AG09309 (cell line): ENCODE data around the gene ZNF213.
"Not testable (repeated sequence)": the region's sequence is repeated elsewhere in the genome, so short reads cannot be mapped to it uniquely, and the experiment has no call there.

Experiments
- DNase-seq: peaks from one replicate; pipeline ENCODE4 v3.0.0-alpha.2; 2010; ENCODE audit warnings: low read depth
- H3K4me3 ChIP-seq: 2 replicates; pipeline ENCODE4 v1.5.1; 2011; ENCODE audit warnings: mild to moderate bottlenecking, low read depth, low read length, moderate library complexity; ENCODE audit not compliant: control insufficient read depth
- CTCF ChIP-seq: IDR thresholded peaks from 2 replicates; pipeline ENCODE4 v1.5.1; 2011; ENCODE audit warnings: mild to moderate bottlenecking, low read depth, low read length, inconsistent platforms; ENCODE audit not compliant: insufficient read depth, control insufficient read depth; ENCODE audit errors: missing control alignments

Gene ZNF213

DNA sequence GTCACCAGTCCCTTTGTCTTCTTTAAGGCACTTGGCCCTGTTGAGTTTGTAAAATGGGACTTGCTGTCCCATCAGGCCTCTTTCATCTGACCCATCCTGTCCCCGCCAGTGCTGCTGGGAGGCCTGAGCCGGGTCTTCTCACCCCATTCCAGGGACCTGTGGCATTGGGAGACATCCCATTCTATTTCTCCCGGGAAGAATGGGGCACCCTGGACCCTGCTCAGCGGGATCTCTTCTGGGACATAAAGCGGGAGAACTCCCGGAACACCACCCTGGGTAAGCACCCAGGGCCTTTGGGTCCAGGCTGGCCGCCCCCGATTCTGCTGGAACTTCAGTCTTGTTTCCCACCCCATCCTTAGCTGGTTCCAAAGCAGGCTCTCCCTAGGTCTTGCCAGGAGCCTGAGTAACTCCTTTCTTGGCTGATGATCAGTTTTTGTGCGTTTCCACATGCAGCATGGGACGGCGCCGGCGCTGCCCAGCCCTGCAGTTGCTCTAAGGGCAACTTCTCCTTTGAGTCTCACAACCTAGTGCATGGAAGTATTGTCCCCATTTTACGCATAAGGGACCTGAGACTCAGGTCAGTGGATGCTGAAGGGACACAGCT is 4.1 kb downstream of the ZNF213 start:
- H3K4me3 ChIP-seq = no peak overlapping the region
- TF ChIP-seq CTCF = no peak
- DNase-seq = no peak

GRCh38 chr16:3139561-3139960 is 4.7 kb downstream of the ZNF213 start:
- H3K4me3 ChIP-seq, DNase-seq: not testable (repeated sequence)

DNA sequence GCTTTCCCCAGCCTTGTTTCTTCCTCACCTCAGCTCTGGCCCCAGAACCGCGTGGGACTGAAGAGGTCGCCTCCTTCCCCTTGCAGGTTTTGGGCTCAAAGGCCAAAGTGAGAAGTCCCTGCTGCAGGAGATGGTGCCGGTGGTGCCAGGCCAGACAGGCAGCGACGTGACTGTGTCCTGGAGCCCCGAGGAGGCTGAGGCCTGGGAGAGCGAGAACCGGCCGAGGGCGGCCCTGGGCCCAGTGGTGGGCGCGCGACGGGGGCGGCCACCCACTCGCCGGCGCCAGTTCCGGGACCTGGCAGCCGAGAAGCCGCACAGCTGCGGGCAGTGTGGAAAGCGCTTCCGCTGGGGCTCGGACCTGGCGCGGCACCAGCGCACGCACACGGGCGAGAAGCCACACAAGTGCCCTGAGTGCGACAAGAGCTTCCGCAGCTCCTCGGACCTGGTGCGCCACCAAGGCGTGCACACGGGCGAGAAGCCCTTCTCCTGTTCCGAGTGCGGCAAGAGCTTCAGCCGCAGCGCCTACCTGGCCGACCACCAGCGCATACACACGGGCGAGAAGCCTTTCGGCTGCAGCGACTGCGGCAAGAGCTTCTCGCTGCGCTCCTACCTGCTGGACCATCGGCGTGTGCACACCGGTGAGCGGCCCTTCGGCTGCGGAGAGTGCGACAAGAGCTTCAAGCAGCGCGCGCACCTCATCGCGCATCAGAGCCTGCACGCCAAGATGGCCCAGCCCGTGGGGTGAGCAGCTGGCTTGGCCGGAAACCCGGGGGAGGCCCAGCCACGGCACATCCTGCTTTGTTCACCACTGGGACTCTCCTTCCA is 6.0 kb downstream of the ZNF213 start:
- no peak overlapping the region for H3K4me3 ChIP-seq
- no peak for DNase-seq
- no peak for TF ChIP-seq CTCF

DNA sequence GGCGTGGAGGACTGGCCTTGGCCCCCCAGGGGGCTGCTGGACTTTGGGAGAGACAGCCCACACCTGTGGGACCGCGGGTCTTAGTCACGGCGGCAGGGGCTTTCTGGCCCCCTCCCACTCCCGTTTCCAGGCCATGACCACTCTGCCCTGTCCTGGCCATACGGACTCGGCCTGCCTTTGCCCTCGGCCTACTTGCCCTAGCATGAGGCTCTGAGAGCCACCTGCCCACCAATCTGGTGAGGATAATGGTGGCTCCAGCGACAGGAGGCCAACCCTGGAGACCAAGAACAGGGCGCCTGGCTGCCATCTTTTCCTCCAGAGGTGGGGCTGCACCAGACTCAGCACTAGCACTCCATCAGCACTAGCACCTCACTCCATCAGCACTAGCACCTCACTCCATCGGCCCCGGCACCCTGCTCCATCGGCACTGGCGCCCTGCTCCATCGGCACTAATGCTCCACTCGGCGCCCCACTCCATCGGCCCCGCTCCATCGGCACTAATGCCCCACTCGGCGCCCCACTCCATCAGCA is 7.0 kb downstream of the ZNF213 start:
- DNase-seq = no peak
- no peak overlapping the region for H3K4me3 ChIP-seq
- TF ChIP-seq CTCF = no peak

- no peak overlapping the region for H3K4me3 ChIP-seq
- DNase-seq = no peak
- no peak for TF ChIP-seq CTCF
These were observed 7.5 kb downstream of the ZNF213 start for GRCh38 chr16:3142327-3142726.

GRCh38 chr16:3142770-3143169 is 7.9 kb downstream of the ZNF213 start:
- TF ChIP-seq CTCF = no peak
- DNase-seq = no peak
- no peak overlapping the region for H3K4me3 ChIP-seq

DNA sequence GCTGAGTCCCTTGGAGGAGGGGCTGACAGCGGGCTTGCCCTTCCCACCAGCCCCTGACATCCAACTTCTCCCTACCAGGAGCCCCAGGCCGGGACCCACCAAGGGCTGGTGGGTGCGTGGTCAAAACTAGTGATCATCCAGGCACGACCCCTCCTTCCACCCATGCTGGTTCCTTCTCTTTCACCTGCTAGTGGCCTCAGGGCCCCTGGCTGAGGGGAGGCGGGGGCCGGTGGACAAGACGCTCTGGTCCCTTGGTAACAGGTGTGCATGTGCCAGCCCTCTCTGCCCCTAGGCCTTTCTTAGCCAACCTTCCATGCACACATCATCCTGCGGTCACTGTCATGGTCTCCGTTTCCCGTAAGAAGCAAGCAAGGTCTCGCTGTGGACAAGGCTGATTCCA is 8.4 kb downstream of the ZNF213 start:
- no peak for TF ChIP-seq CTCF
- DNase-seq = no peak
- H3K4me3 ChIP-seq = no peak overlapping the region
